Right lobe of liver (tissue), 6 donors: Measurements from ENCODE around the gene HDAC7. TPM values are rescaled to one million over a fixed set of nuclear protein-coding genes. Genes with fewer than 3 reads are reported as not detected.

Source experiments
- ATAC-seq, 4 donors: fragments of 200-7000 bp; cut with Tn5 transposase; one replicate each; pipeline ENCODE4 v1.9.1; 2020; ENCODE audit warnings: mild to moderate bottlenecking in 4 of 4, moderate library complexity in 4 of 4
- DNase-seq, 3 donors: peaks; one replicate each; pipeline ENCODE4 v3.0.0-alpha.2; 2020
- H3K27ac ChIP-seq, 3 donors: fragments of 200-600 bp; one replicate each; pipeline ENCODE4 v1.8.0; 2022
- H3K27me3 ChIP-seq, 2 donors: fragments of 200-600 bp; one replicate each; pipeline ENCODE4 v1.8.0; 2022
- H3K36me3 ChIP-seq, 4 donors: fragments of 200-600 bp; sonication (generic) in 1 of 4; one replicate each; pipeline versions ENCODE4 v1.5.1 to v1.8.0; 2017 to 2022; ENCODE audit warnings: control low read depth in 1 of 4
- H3K4me1 ChIP-seq, 4 donors: fragments of 200-600 bp; sonication (generic) in 1 of 4; one replicate each; pipeline versions ENCODE4 v1.5.1 to v1.8.0; 2017 to 2022; ENCODE audit warnings: control low read depth in 1 of 4
- H3K4me3 ChIP-seq, 3 donors: fragments of 200-600 bp; one replicate each; pipeline ENCODE4 v1.8.0; 2022
- H3K9me3 ChIP-seq, 4 donors: fragments of 200-600 bp; sonication (generic) in 1 of 4; one replicate each; pipeline versions ENCODE4 v1.5.1 to v1.8.0; 2017 to 2022; ENCODE audit warnings: control low read depth in 1 of 4
- CTCF ChIP-seq, 4 donors: fragments of 200-600 bp in 3 of 4; fragments of 450-650 bp in 1 of 4; IDR thresholded peaks; one replicate each; pipeline versions ENCODE4 v1.5.1 to v1.8.0; 2016 to 2022; ENCODE audit warnings: antibody characterized with exemption in 4 of 4, mild to moderate bottlenecking in 2 of 4
- POLR2A ChIP-seq: fragments of 450-650 bp; IDR thresholded peaks from one replicate; pipeline ENCODE4 v1.6.1; 2017; ENCODE audit warnings: antibody characterized with exemption, mild to moderate bottlenecking
- whole genome bisulfite sequencing: methylation state at CpG from one replicate; pipeline ENCODE4 v1.1.6; 2018; ENCODE audit warnings: low coverage, low lambda C conversion rate; ENCODE audit not compliant: insufficient coverage; ENCODE audit errors: missing lambda C conversion rate; 5-methylcytosine and 5-hydroxymethylcytosine counted together
- intact Hi-C, 2 donors: fragments of 100-400 bp; cut with DNase I; formaldehyde crosslinking; loops; one replicate each; pipeline versions ENCODE4 v1.11.2 to v1.14.1; 2022
- total RNA-seq, 6 experiments: library from RNA; depleted of rRNA in 2 of 6; stranded (reverse); fragments of >200 nt in 2 of 6; fragmentation: NEBNext Ultra II Directional in 3 of 6; extraction: Animal tissue kit (Norgen Biotek cat#: 25700) in 3 of 6; gene quantifications; one replicate each; pipeline versions ENCODE4 v1.1.0 to v1.2.4, GENCODE V29; 2016 to 2023
- donor health status: DM: no; HTN: yes; CAD: no.
- donor health status: DM: no; HTN: no; CAD: no.
- donor health status: DM: no; HTN: no; CAD: no.
- donor health status: DM: no; HTN: yes; CAD: no.
- donor health status: DM: no; HTN: yes; CAD: no.

Gene HDAC7
- total RNA-seq, 6 experiments from 2014 or later, result 6.6 to 18.8 (median 8.4) TPM

GRCh38 chr12:47770086-47770726 is 49.5 kb downstream of the HDAC7 start:
- H3K4me1 ChIP-seq, result peaks cover 0 to 33% (median 3%) of the 10 kb centered on the region in 4 donors
- H3K27ac ChIP-seq, result no peak overlapping the region
- whole genome bisulfite sequencing, result 44% methylated on average over 2 of the region's 3 CpGs
- ATAC-seq (peak; percentile 32 to 52 (median 43)), DNase-seq (no peak)
- H3K4me3 ChIP-seq, result no peak overlapping the region
- H3K27me3 ChIP-seq, result no peaks in the 10 kb centered on the region
- TF ChIP-seq POLR2A (no peak), CTCF (IDR thresholded peaks at IDR 0.05) (no peak)
- no peaks in the 10 kb centered on the region for H3K36me3 ChIP-seq
- no peaks in the 10 kb centered on the region for H3K9me3 ChIP-seq
- intact Hi-C loops, result no loop called here

DNA sequence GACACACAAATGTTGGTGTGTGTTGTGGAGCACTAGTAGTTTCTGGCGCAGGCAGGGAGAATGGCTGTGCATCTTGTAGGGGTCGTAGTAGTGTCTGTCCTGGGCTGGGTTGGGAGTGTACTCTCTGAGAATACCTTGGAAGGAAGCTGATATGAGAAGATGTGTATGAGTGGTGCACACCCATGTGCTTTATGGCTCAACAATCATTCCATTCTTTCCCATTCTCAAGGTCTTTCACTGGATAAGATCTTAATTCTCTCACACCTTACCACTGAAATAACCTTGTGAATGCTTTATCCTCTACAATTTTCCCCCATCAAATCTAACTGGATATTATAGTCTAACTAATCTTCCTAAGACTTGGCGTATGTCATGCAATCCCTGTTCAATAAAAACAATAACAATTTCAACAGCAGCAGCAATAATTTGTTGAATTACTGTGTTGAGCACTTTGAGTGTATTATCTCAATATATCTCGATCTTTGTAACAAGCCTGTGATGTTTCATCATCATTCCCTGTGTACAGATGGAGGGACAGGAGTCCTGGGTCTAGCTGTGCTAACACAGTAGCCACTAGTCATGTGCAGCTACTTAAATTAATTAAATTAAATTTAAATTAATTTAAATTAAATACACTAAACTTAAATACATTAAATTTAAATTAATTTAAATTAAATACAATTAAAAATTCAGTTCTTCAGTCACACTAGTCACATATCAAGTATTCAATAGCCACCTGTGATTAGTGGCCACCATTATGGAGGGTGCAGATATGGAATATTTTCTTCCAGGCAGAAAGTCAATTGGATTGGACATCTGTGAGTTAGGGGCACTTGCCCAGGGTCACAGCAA is 50.2 kb downstream of the HDAC7 start:
- intact Hi-C loops, result loop anchor here in 1 of 2 donors (10.0 kb wide), 1 partner anchor 55 kb away; no protein-coding TSS in a partner anchor
- WGBS, result 32% methylated on average over 2 of the region's 4 CpGs
- H3K27ac ChIP-seq, result no peak overlapping the region
- H3K4me3 ChIP-seq, result no peak overlapping the region
- peaks cover 0 to 32% (median 3%) of the 10 kb centered on the region in 4 donors for H3K4me1 ChIP-seq
- no peaks in the 10 kb centered on the region for H3K36me3 ChIP-seq
- no peaks in the 10 kb centered on the region for H3K27me3 ChIP-seq
- TF ChIP-seq CTCF (IDR thresholded peaks at IDR 0.05) (no peak), POLR2A (no peak)
- no peak for DNase-seq
- ATAC-seq, result peak in 1 of 4 donors; percentile 10
- no peaks in the 10 kb centered on the region for H3K9me3 ChIP-seq

- Histone ChIP-seq H3K27ac (no peak overlapping the region), H3K36me3 (no peaks in the 10 kb centered on the region), H3K4me3 (no peak overlapping the region), H3K9me3 (no peaks in the 10 kb centered on the region), H3K27me3 (no peaks in the 10 kb centered on the region), H3K4me1 (peaks cover 0 to 24% (median 3%) of the 10 kb centered on the region in 4 donors)
- no peak for DNase-seq
- ATAC-seq, result peak; percentile 50 to 64 (median 52)
- 23% methylated on average over 2 of the region's 2 CpGs for WGBS
- TF ChIP-seq POLR2A (no peak), CTCF (IDR thresholded peaks at IDR 0.05) (no peak)
- intact Hi-C loops, result loop anchor here in 1 of 2 donors (10.0 kb wide), 1 partner anchor 54 kb away; no protein-coding TSS in a partner anchor
Measured at GRCh38 chr12:47768323-47768811, 51.3 kb downstream of the HDAC7 start.

- Histone ChIP-seq H3K4me3 (no peak overlapping the region), H3K27ac (no peak overlapping the region), H3K36me3 (no peaks in the 10 kb centered on the region), H3K27me3 (no peaks in the 10 kb centered on the region), H3K9me3 (no peaks in the 10 kb centered on the region), H3K4me1 (peaks cover 0 to 19% (median 3%) of the 10 kb centered on the region in 4 donors)
- DNase-seq (peak in 2 of 3 donors; percentile 59 to 72), ATAC-seq (peak; percentile 55 to 70 (median 66))
- intact Hi-C loops, result loop anchor here in 1 of 2 donors (10.0 kb wide), 1 partner anchor 52 kb away; no protein-coding TSS in a partner anchor
- TF ChIP-seq CTCF (IDR thresholded peaks at IDR 0.05), result peak; percentile 50 to 60 (median 58)
- no peak for TF ChIP-seq POLR2A
- WGBS, result 33% methylated on average over 4 of the region's 4 CpGs
Measured at GRCh38 chr12:47767216-47767724, 52.4 kb downstream of the HDAC7 start.
